Islet of Langerhans (tissue), 1 donor: ENCODE results near the gene MCC.

Experiments
- FAIRE-seq: peaks from one replicate; lab custom pipeline; 2011; peaks lifted over from hg19 to GRCh38; lab: Jason Lieb, UNC

Gene MCC

GRCh38 chr5:113050721-113051382 is 437.4 kb downstream of the MCC start:
- no peak for FAIRE-seq

- no peak for FAIRE-seq
Observed at GRCh38 chr5:113048931-113049330, 439.3 kb downstream of the MCC start.

- FAIRE-seq: no peak
Observed at GRCh38 chr5:113047733-113048652, 440.3 kb downstream of the MCC start.

- FAIRE-seq: no peak
Observed at GRCh38 chr5:113047234-113047633, 441.0 kb downstream of the MCC start.

- no peak for FAIRE-seq
Observed at GRCh38 chr5:113044776-113045465, 443.3 kb downstream of the MCC start.

- FAIRE-seq: no peak
Observed at GRCh38 chr5:113043491-113043931, 444.7 kb downstream of the MCC start.

GRCh38 chr5:113042491-113043243 is 445.6 kb downstream of the MCC start:
- FAIRE-seq: no peak

GRCh38 chr5:113040672-113041260 is 447.5 kb downstream of the MCC start:
- no peak for FAIRE-seq

GRCh38 chr5:113039934-113040285 is 448.3 kb downstream of the MCC start:
- no peak for FAIRE-seq

GRCh38 chr5:113039229-113039933 is 448.9 kb downstream of the MCC start:
- no peak for FAIRE-seq

GRCh38 chr5:113038714-113039113 is 449.5 kb downstream of the MCC start:
- no peak for FAIRE-seq

GRCh38 chr5:113038136-113038535 is 450.1 kb downstream of the MCC start:
- FAIRE-seq: no peak

GRCh38 chr5:113036826-113037225 is 451.4 kb downstream of the MCC start:
- no peak for FAIRE-seq

GRCh38 chr5:113036321-113036720 is 451.9 kb downstream of the MCC start:
- no peak for FAIRE-seq

- no peak for FAIRE-seq
Observed at GRCh38 chr5:113035096-113035495, 453.2 kb downstream of the MCC start.

GRCh38 chr5:113034182-113034773 is 454.0 kb downstream of the MCC start:
- no peak for FAIRE-seq

GRCh38 chr5:113031557-113031956 is 456.7 kb downstream of the MCC start:
- FAIRE-seq: no peak

- FAIRE-seq: no peak
Observed at GRCh38 chr5:113031104-113031503, 457.1 kb downstream of the MCC start.

- no peak for FAIRE-seq
Observed at GRCh38 chr5:113029614-113030013, 458.6 kb downstream of the MCC start.

GRCh38 chr5:113027431-113027830 is 460.8 kb downstream of the MCC start:
- FAIRE-seq: no peak

GRCh38 chr5:113027015-113027414 is 461.2 kb downstream of the MCC start:
- FAIRE-seq: no peak
